Measurements from ENCODE around the gene MAD1L1.
"Not testable (repeated sequence)": the region's sequence is repeated elsewhere in the genome, so short reads cannot be mapped to it uniquely, and the experiment has no call there.

MAD1L1 gene

GRCh38 chr7:2170576-2171521 is 61.9 kb downstream of the MAD1L1 start:
- DNase-seq = no peak

DNA sequence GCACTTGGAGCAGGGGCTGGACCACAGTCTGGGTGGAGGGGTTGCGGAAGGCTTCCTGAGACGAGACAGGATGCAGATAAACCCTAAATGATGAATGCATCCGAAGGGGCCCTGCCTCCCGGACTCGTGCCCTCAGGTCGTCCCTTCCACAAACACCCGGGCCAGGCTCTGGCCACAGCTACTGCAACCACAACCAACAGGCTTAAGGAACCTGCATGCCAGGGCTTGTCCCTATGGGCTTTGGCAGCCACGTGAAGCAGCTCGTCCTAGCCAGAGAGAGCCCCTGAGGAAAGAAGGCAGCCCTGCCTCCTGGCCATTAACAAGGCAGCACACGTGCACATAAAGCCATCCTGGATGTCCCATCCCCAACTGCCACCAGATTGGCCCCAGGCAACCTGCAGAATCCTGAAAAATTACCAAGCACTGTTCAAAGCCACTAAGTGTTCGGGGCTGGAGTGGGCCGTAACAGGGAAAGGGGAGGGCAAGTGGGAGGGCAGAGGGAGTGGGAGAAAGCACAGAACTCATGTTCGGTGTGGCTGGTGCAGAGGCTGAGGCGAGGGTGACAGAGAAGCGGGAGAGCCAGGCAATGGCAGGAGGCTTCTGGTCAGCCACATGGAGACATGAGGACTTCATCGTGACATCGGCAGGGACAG is 62.7 kb downstream of the MAD1L1 start:
- DNase-seq = no peak

- no peak for DNase-seq
Measured at GRCh38 chr7:2168615-2169311, 64.0 kb downstream of the MAD1L1 start.

- DNase-seq = no peak
Measured at GRCh38 chr7:2166625-2167280, 66.0 kb downstream of the MAD1L1 start.

DNA sequence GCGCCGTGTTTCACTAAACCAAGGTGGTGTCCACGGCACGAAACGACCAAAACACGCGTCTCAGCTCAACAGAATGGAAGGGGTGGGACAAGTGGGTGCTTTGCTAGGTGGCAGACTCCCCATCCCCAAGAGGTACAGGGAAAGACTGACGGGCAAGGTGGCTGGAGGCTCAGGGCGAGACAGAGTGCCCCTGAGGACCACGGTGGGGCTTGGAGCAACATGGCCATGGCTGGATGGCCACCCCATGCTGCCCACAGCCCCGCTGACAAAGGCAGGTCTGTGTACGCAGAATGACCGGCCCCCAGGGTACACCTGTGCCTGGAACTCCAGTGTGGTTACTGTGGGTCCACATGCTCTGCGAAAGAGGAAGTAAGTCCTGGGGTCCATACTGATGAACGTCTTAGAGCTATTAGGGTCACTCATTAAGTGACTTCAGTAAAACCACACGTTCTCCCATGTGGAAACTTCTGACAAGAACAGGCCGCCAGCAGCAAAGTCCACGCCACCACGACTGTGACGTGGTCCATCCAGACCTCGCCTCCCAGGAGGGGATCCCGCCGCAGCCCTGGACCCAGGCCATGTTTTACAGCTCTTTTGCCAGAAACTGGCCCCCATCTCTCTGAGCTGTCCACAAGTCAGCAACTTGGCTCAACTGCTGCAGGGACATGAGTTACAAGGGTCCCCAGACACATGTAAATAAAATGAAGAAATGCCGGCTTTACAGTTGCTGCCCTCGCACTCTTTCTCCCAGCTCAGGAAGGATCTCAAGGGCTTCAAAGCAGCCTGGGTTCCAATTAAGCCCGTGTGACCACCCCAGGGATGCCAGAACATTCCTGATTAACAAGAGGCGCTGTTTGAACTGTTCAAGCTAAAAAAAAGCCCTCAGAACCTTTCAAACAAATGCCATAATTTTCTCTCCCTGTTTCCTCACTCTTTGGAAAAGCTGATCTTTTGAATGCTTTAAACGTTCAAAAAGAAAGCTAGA is 66.8 kb downstream of the MAD1L1 start:
- no peak for DNase-seq

DNA sequence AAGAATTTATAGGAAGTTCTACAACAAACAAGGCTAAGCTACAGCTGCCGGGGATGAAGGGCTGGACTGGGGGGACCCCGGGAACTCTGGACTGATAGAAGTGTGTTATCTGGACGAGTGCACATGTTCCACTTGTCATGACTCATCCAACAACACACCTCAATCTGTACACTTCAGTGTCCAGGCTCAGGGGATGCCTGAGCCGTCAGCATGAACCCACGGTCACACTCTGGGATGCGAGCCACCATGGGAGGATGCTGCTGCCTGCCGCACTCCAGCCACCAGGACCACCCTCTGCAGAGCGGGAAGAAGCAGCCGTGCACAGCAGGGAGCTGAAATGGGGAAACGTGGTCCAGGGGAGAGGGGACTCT is 67.5 kb downstream of the MAD1L1 start:
- DNase-seq = no peak

DNA sequence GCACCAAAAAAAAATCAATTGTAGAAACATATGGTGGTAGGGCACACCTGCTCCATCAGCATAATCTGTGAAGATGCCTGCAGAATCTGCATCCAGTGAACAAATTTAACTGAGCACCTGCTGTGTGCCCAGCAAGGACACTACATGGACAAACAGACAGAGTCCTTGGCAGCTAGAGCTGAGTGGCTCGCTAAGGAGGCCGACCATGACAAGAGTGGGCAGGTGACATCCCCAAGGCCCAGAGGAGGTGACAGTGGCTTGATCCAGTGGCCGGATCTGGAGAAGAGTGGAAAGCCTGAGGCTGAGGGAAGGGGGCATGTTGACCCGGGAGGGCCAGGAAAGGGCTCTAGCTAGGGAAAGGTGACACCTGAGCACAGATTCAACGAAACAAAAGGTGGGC is 68.1 kb downstream of the MAD1L1 start:
- DNase-seq = no peak

GRCh38 chr7:2163600-2164555 is 68.9 kb downstream of the MAD1L1 start:
- DNase-seq = no peak

GRCh38 chr7:2162959-2163358 is 69.8 kb downstream of the MAD1L1 start:
- DNase-seq = no peak

DNA sequence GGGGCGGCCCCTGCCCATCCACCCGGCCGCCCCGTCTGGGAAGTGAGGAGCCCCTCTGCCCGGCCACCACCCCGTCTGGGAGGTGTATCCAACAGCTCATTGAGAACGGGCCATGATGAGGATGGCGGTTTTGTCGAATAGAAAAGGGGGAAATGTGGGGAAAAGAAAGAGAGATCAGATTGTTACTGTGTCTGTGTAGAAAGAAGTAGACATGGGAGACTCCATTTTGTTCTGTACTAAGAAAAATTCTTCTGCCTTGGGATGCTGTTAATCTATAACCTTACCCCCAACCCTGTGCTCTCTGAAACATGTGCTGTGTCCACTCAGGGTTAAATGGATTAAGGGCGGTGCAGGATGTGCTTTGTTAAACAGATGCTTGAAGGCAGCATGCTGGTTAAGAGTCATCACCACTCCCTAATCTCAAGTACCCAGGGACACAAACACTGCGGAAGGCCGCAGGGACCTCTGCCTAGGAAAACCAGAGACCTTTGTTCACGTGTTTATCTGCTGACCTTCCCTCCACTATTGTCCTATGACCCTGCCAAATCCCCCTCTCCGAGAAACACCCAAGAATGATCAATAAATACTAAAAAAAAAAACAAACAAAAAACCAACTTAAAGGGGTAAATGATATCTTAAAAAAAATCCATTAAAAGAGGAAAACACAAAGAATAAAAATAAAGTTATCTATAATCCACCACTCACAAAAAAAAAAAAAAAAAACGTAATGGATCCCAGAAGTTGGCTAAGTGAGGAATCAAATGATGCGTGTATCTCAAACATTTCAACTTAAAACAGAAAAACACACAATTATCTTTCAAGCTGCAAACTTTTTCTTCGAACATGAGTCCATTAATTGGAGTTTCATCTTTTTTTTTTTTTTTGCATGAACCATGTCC is 70.5 kb downstream of the MAD1L1 start:
- not testable (repeated sequence) for DNase-seq

DNA sequence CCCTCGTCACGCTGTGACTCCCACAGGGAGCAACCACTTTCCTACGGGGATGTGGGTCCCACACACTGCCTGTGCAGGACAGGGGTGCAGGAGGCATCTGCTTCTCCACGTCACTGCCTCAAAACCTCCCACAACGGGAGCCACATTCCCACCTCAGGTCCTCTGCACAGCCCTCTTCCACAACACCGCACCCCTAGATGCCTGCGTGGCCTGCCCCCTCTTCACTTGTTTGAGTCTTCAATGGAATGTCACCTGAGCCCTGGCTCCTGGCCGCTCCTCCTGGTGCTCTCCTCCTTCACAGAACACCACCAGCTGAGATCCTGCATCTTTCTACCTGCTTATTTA is 73.6 kb downstream of the MAD1L1 start:
- DNase-seq = no peak

DNA sequence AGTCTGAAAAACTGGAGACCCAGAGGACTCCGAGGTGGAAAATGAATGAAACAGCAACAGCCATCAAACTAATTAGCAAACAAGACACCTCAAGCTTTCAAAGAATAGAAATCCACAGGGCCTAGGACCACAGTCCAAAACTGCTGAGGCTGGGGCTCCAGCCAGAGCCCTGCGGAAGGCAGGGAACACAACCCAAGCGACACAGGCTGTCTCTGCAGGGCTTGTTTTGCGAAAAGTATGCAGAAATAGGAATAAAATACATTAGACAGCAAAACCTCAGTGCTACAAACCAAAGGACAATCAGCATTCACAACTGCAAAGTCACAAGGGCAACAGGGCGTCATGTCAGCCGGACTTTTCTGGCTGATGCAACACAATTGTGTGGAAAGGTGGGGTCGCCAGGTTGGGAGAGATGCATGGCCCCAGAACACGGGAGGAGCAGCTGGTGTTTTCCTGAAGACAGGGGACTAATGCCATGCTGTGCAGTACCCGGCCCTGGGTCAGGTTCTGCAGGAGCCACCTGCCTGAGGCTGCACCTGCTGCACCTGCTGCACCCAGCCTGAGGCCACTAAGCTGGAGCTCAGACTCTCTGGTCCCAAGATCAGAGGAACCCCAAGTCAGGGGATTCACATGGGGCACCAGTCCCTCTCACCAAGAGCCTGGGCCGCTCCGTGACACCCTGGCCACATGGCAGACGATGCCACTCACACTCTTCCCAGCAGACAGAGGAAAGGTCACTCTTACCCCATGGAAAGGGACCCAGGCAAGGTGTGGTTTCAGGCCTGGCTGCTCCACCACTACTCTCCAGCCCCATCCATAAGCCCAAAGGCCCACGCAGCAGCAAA is 74.2 kb downstream of the MAD1L1 start:
- DNase-seq = no peak

- no peak for DNase-seq
Measured at GRCh38 chr7:2157473-2158279, 75.1 kb downstream of the MAD1L1 start.

GRCh38 chr7:2156756-2157472 is 75.8 kb downstream of the MAD1L1 start:
- no peak for DNase-seq

- DNase-seq = no peak
Measured at GRCh38 chr7:2154831-2155230, 77.9 kb downstream of the MAD1L1 start.

GRCh38 chr7:2154121-2154520 is 78.6 kb downstream of the MAD1L1 start:
- DNase-seq = no peak

GRCh38 chr7:2152646-2153045 is 80.1 kb downstream of the MAD1L1 start:
- DNase-seq = no peak
